GM13976 (cell line): ENCODE results near the gene RPL37A.

Source experiments
- DNase-seq: peaks from one replicate; pipeline ENCODE4 v3.0.0; 2012; ENCODE audit warnings: low spot score
- CTCF ChIP-seq: IDR thresholded peaks from 2 replicates; pipeline ENCODE4 v1.5.1; 2012; ENCODE audit warnings: borderline replicate concordance, mild to moderate bottlenecking; ENCODE audit not compliant: insufficient read depth; ENCODE audit errors: extremely low read depth, missing control alignments, control extremely low read depth
- in situ Hi-C: fragments of 300-500 bp; cut with MboI; formaldehyde crosslinking; loops from one replicate; pipeline ENCODE4 v1.12.0; 2022; ENCODE audit warnings: low sequenced_read_pairs, mixed read lengths, inconsistent platforms; ENCODE audit not compliant: unreplicated experiment

The RPL37A gene

GRCh38 chr2:216548901-216549331 lies 50.3 kb downstream of the RPL37A start:
- in situ Hi-C loops, result no loop called here
- DNase-seq, result no peak
- no peak for TF ChIP-seq CTCF

- TF ChIP-seq CTCF, result no peak
- in situ Hi-C loops, result no loop called here
- no peak for DNase-seq
Observed at GRCh38 chr2:216549926-216550690, 51.5 kb downstream of the RPL37A start.

- no peak for TF ChIP-seq CTCF
- in situ Hi-C loops, result no loop called here
Observed at GRCh38 chr2:216551234-216552068, 52.8 kb downstream of the RPL37A start.

GRCh38 chr2:216553093-216553478 lies 54.4 kb downstream of the RPL37A start:
- TF ChIP-seq CTCF, result no peak
- no peak for DNase-seq
- in situ Hi-C loops, result no loop called here

More at GRCh38 chr2:216551234-216552068, 52.8 kb downstream of the RPL37A start:
- DNase-seq, result no peak
